H1 (cell line): ENCODE data around the gene IFNL1. TPM values are rescaled to one million over a fixed set of nuclear protein-coding genes. Genes with fewer than 3 reads are reported as not detected.

ENCODE experiments used
- CBX8 ChIP-seq: fragments of 300-800, 300-1000 bp; sonication (generic); IDR thresholded peaks from 2 replicates; pipeline ENCODE4 v1.7.1; 2016; ENCODE audit warnings: low read depth, low read length, borderline replicate concordance
- CTCF ChIP-seq, 3 experiments: IDR thresholded peaks; 1 replicate in 2 of 3; 2 replicates in 1 of 3; pipeline versions ENCODE4 v1.5.1 to v1.6.1; 2011; ENCODE audit warnings: low read length in 3 of 3, mild to moderate bottlenecking in 3 of 3, inconsistent platforms in 2 of 3, low read depth in 1 of 3, moderate library complexity in 1 of 3; ENCODE audit not compliant: insufficient read depth in 1 of 3; ENCODE audit errors: control extremely low read depth in 1 of 3
- KDM1A ChIP-seq: fragments of 200-600, 300-600 bp; sonication (generic); IDR thresholded peaks from 2 replicates; pipeline ENCODE4 v1.7.1; 2016; ENCODE audit warnings: mild to moderate bottlenecking, low read length, borderline replicate concordance
- RAD21 ChIP-seq, 2 experiments: IDR thresholded peaks in 1 of 2; conservative IDR thresholded peaks in 1 of 2; 2 replicates each; pipeline ENCODE4 v1.6.1; 2011; ENCODE audit warnings: low read depth in 2 of 2, low read length in 2 of 2, improper control_type of control experiment in 1 of 2, inconsistent platforms in 1 of 2, mild to moderate bottlenecking in 1 of 2, moderate library complexity in 1 of 2
- polyA plus RNA-seq, 7 experiments: library from polyadenylated mRNA; depleted of rRNA in 3 of 7; stranded (reverse) in 5 of 7; unstranded in 2 of 7; fragments of >200 nt in 5 of 7; fragments of 200-250 nt in 2 of 7; gene quantifications; 1 replicate in 5 of 7; 2 replicates in 1 of 7; 4 replicates in 1 of 7; pipeline versions ENCODE4 v1.2.1 to v1.2.3, GENCODE V29; 2011 to 2013; ENCODE audit warnings: missing spikeins in 2 of 7, mixed read lengths in 2 of 7
- total RNA-seq: library from RNA; stranded (reverse); fragmentation: NEBNext Ultra II Directional; extraction: Animal tissue kit (Norgen Biotek cat#: 25700); gene quantifications from 2 replicates; pipeline ENCODE4 v1.2.1, GENCODE V29; 2021
- TF ChIP-seq, protein P1 (sequence below): IDR thresholded peaks from 2 replicates; pipeline ENCODE4 v1.6.1; 2012; ENCODE audit warnings: low read length, inconsistent platforms

Gene IFNL1
- total and polyA plus RNA-seq, 2 of the 8 experiments (the other 6 are each of a cell fraction or from before 2014, with no cell fraction given), result not detected

- TF ChIP-seq CTCF (IDR thresholded peaks at IDR 0.05; ENCODE audit: control extremely low read depth in 1 of 3, insufficient read depth in 1 of 3, low read depth in 1 of 3, low read length in 3 of 3) (peak; percentile 89 to 96 (median 95)), RAD21 (IDR thresholded peaks at IDR 0.05 in 1 of 2, conservative IDR thresholded peaks at IDR 0.05 in 1 of 2; ENCODE audit: low read depth in 2 of 2, low read length in 2 of 2) (peak; percentile 95 to 99), KDM1A (no peak), CBX8 (no peak)
- TF ChIP-seq, protein P1, sequence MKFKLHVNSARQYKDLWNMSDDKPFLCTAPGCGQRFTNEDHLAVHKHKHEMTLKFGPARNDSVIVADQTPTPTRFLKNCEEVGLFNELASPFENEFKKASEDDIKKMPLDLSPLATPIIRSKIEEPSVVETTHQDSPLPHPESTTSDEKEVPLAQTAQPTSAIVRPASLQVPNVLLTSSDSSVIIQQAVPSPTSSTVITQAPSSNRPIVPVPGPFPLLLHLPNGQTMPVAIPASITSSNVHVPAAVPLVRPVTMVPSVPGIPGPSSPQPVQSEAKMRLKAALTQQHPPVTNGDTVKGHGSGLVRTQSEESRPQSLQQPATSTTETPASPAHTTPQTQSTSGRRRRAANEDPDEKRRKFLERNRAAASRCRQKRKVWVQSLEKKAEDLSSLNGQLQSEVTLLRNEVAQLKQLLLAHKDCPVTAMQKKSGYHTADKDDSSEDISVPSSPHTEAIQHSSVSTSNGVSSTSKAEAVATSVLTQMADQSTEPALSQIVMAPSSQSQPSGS, result no peak
Measured at GRCh38 chr19:39328046-39328705, 32.0 kb downstream of the IFNL1 start (continued).
